ENCODE data around the gene EHBP1L1.

Gene EHBP1L1

GRCh38 chr11:65573391-65574079 lies 2.3 kb upstream of the EHBP1L1 start:
- no peak for TF ChIP-seq POLR2A (IDR thresholded peaks at IDR 0.05; ENCODE audit: low read depth, low read length)
- DNase-seq (ENCODE audit: insufficient read length, low spot score): no peak
- FAIRE-seq: no peak

GRCh38 chr11:65574109-65574810 lies 1.6 kb upstream of the EHBP1L1 start:
- FAIRE-seq (no peak), DNase-seq (ENCODE audit: insufficient read length, low spot score) (peak; percentile 98)
- TF ChIP-seq POLR2A (IDR thresholded peaks at IDR 0.05; ENCODE audit: low read depth, low read length): peak; percentile 30; the same call in 1 of the 2 replicates

DNA sequence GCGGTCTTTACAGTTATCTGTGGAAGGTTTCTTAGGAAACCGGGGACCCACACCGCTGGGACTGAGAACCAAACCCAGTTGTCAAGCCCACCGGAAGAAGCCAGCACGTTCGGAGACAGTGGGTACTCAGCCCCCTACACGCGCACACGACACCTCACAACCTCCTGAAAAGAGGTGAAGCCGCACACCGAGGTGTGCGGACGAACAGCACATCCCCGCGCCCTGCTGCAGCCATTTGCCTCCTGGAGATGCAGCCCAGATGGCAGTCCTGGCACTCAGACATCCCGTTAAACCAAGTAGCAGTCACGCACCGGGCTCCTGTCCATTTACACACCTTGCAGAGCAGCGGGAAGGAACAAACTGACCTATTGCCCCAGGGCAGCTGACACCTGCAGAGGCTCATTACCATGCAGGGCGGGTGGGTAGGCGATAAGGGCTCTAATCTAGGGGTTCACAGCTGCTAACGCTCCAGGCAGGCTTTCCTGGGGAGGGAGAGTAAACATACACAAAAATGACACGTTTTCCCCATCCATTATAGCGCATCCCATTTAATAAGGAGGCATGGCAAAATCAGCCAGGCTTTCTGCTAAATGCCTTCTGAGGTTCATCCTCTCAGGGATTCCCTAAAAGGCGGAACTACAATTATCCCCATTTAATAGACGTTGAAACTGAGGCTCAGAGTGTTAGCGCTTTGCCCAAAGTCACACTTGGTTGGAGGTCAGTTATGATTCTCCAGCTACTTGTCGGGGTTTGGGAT lies 864 bp upstream of the EHBP1L1 start:
- FAIRE-seq (no peak), DNase-seq (ENCODE audit: insufficient read length, low spot score) (no peak)
- 0 out of 2 replicates have a peak, but pooled peaks have one; percentile 13 for TF ChIP-seq POLR2A (IDR thresholded peaks at IDR 0.05; ENCODE audit: low read depth, low read length)

GRCh38 chr11:65576232-65576866 lies 496 bp downstream of the EHBP1L1 start:
- no peak for TF ChIP-seq POLR2A (IDR thresholded peaks at IDR 0.05; ENCODE audit: low read depth, low read length)
- no peak for DNase-seq (ENCODE audit: insufficient read length, low spot score)
- FAIRE-seq: no peak

DNA sequence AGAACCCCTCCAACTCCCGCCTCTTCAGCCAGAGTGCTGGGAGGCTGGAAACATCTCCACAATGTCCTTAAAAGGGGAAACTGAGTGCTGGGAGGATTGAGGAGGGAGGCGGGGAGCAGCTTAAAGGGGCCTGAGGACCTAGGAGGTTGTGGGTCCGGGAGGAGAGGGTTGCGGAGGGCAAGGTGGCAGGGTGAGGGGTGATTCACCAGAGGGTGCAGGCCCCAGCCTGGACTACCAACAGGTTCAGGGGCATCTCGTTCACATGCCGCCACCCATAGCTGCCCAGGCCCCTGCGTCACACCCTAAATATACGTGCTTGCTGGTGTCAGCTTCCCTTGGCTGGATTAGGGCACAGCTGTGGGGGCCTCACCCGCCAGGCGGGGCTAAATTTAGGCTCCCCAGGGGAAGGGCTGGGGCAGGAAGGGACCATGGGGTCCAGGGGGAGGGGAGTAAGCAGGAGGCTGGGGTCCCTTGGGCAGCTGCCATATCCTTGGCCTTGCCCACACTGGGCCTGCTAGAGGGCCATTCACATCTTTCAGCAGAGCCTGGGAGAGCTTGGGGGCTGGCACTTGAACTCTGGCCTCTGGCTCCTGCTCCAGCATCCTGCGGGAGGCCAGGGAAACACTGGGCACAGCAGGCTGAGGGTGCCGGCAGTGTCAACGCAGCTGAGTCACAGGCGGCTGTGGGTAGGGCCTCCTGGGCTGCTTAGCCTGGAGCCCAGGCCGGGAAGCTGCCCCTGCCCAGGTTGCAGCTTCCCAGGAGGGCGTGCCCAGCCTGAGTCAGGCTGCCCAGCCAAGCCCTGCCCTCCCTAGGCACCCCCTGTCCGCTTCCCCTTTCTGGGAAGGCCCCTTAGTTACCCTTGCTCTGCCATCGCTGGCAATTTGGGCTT lies 1.3 kb downstream of the EHBP1L1 start:
- no peak for FAIRE-seq
- peak; percentile 100 for DNase-seq (ENCODE audit: insufficient read length, low spot score)
- TF ChIP-seq POLR2A (IDR thresholded peaks at IDR 0.05; ENCODE audit: low read depth, low read length): peak; percentile 62

GRCh38 chr11:65577756-65578109 lies 1.9 kb downstream of the EHBP1L1 start:
- 0 out of 2 replicates have a peak, but pooled peaks have one; percentile 13 for TF ChIP-seq POLR2A (IDR thresholded peaks at IDR 0.05; ENCODE audit: low read depth, low read length)
- DNase-seq (ENCODE audit: insufficient read length, low spot score): no peak
- no peak for FAIRE-seq

GRCh38 chr11:65578134-65578533 lies 2.3 kb downstream of the EHBP1L1 start:
- TF ChIP-seq POLR2A (IDR thresholded peaks at IDR 0.05; ENCODE audit: low read depth, low read length): no peak
- FAIRE-seq: no peak
- no peak for DNase-seq (ENCODE audit: insufficient read length, low spot score)

GRCh38 chr11:65578667-65579066 lies 2.8 kb downstream of the EHBP1L1 start:
- no peak for FAIRE-seq

DNA sequence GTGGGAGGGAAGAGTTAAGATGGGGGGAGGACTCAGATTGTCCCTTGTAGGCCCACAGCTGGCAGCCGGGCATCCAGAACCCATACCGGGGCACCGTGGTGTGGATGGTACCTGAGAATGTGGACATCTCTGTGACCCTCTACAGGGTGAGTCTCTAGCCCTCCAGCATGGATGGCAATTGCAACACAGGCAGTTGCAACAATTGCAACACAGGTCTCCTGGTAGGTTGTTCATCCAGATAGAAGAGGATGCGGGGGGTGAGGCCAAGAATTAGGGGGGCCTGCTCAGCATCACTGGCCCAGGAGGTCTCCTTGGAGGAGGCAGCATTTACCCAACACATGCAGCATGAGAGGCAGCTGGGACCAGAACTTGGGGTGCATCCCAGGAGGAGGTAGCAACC lies 3.4 kb downstream of the EHBP1L1 start:
- DNase-seq (ENCODE audit: insufficient read length, low spot score): no peak
- no peak for TF ChIP-seq POLR2A (IDR thresholded peaks at IDR 0.05; ENCODE audit: low read depth, low read length)
- no peak for FAIRE-seq

More at GRCh38 chr11:65578667-65579066, 2.8 kb downstream of the EHBP1L1 start:
- no peak for DNase-seq (ENCODE audit: insufficient read length, low spot score)
- no peak for TF ChIP-seq POLR2A (IDR thresholded peaks at IDR 0.05; ENCODE audit: low read depth, low read length)

GRCh38 chr11:65580031-65580692 lies 4.3 kb downstream of the EHBP1L1 start:
- FAIRE-seq: no peak
- TF ChIP-seq POLR2A (IDR thresholded peaks at IDR 0.05; ENCODE audit: low read depth, low read length): no peak
- DNase-seq (ENCODE audit: insufficient read length, low spot score): no peak

- FAIRE-seq (no peak), DNase-seq (ENCODE audit: insufficient read length, low spot score) (no peak)
- TF ChIP-seq POLR2A (IDR thresholded peaks at IDR 0.05; ENCODE audit: low read depth, low read length): no peak
These were observed 4.9 kb downstream of the EHBP1L1 start for GRCh38 chr11:65580756-65581155.

DNA sequence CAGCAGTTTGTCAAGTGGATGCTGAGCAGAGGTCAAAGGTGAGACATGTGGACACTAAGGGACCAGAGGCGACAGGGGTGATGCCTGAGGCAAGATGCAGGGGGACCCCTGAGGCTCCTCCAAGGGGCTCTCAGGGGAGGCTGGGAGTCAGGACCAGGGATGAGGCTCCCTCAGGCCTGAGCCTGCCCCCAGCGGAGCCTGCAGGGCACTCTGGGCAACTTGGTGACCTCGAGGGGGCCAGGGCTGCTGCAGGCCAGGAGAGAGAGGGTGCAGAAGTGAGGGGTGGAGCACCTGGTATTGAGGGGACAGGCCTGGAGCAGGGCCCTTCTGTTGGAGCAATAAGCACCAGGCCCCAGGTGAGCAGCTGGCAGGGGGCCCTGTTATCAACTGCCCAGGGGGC lies 6.1 kb downstream of the EHBP1L1 start:
- no peak for TF ChIP-seq POLR2A (IDR thresholded peaks at IDR 0.05; ENCODE audit: low read depth, low read length)
- FAIRE-seq (no peak), DNase-seq (ENCODE audit: insufficient read length, low spot score) (no peak)

All from H54 (cell line).